Gastroesophageal sphincter (tissue), 4 donors: Measurements from ENCODE around the gene STK32B. TPM values are rescaled to one million over a fixed set of nuclear protein-coding genes. Genes with fewer than 3 reads are reported as not detected.

ENCODE experiments used
- ATAC-seq: fragments of 150-250 bp; one replicate; pipeline ENCODE4 v1.9.1; 2016; ENCODE audit warnings: mild to moderate bottlenecking, moderate library complexity
- H3K27ac ChIP-seq, 4 donors: fragments of 200-600 bp; sonication (generic) in 3 of 4; 1 replicate in 3 of 4; 2 replicates in 1 of 4; pipeline ENCODE4 v1.5.1; 2016 to 2019
- H3K27me3 ChIP-seq: fragments of 200-600 bp; sonication (generic); one replicate; pipeline ENCODE4 v1.5.1; 2019
- H3K36me3 ChIP-seq, 2 donors: fragments of 200-600 bp; sonication (generic); one replicate each; pipeline ENCODE4 v1.5.1; 2019; ENCODE audit warnings: control low read depth in 1 of 2
- H3K4me1 ChIP-seq, 3 donors: fragments of 200-600 bp; sonication (generic); 1 replicate in 2 of 3; 2 replicates in 1 of 3; pipeline ENCODE4 v1.5.1; 2016 to 2019; ENCODE audit warnings: control low read depth in 2 of 3
- H3K4me3 ChIP-seq, 2 donors: fragments of 200-600 bp; sonication (generic); one replicate each; pipeline ENCODE4 v1.5.1; 2019; ENCODE audit warnings: mild to moderate bottlenecking in 1 of 2, moderate library complexity in 1 of 2
- H3K9me3 ChIP-seq, 3 donors: fragments of 200-600 bp; sonication (generic); one replicate each; pipeline ENCODE4 v1.5.1; 2017 to 2019; ENCODE audit warnings: control low read depth in 2 of 3
- EP300 ChIP-seq: sonication (generic); formaldehyde crosslinking; IDR thresholded peaks from one replicate; pipeline ENCODE4 v1.6.1; 2017; ENCODE audit warnings: antibody characterized with exemption, mild to moderate bottlenecking
- POLR2A ChIP-seq, 2 donors: fragments of 450-650 bp; IDR thresholded peaks; one replicate each; pipeline ENCODE4 v1.6.1; 2017; ENCODE audit warnings: antibody characterized with exemption in 2 of 2, mild to moderate bottlenecking in 2 of 2, moderate library complexity in 1 of 2
- POLR2AphosphoS5 ChIP-seq: sonication (generic); formaldehyde crosslinking; IDR thresholded peaks from one replicate; pipeline ENCODE4 v1.6.1; 2017; ENCODE audit warnings: antibody characterized with exemption
- WGBS, 2 donors: methylation state at CpG; one replicate each; pipeline ENCODE4 v1.1.5; 2018; ENCODE audit warnings: low coverage in 1 of 2; 5-methylcytosine and 5-hydroxymethylcytosine counted together
- total RNA-seq, 4 donors: library from RNA; depleted of rRNA; stranded (reverse); fragments of >200 nt; gene quantifications; one replicate each; pipeline ENCODE4 v1.1.0, GENCODE V29; 2016
- TF ChIP-seq, protein P1 (sequence below), 4 experiments: fragments of 200-600 bp in 2 of 4; fragments of 450-650 bp in 2 of 4; sonication (generic) in 1 of 4; IDR thresholded peaks; one replicate each; pipeline ENCODE4 v1.5.1; 2017 to 2019; ENCODE audit warnings: antibody characterized with exemption in 4 of 4, mild to moderate bottlenecking in 2 of 4, moderate library complexity in 2 of 4

Gene STK32B
- total RNA-seq, 4 donors from 2014 or later: 1.9 to 5.3 (median 2.4) TPM

DNA sequence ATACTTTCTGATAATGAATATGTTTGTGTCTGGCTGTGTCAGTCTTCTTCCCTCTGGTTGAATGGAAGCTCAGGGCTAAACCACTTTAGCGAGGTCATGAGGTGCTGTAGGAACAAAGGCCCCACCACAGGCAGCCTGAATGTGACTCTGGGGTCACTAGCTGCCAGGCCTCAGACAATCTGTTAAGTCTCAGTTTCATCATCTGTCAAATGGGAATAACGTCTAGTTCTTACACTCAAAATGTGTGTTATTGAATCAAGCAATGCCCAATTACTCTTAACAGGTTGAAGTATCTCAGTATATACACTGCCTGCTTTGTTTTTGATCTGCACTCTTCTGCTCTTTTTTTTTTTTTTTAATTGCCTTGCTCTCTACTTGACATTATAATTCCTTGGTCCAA lies 148.6 kb downstream of the STK32B start:
- H3K9me3 ChIP-seq: no peaks in the 10 kb centered on the region
- no peaks in the 10 kb centered on the region for H3K36me3 ChIP-seq
- no peak overlapping the region for H3K4me3 ChIP-seq
- 29 to 58% methylated on average over 1 to 2 of the region's 2 CpGs for WGBS, 2 donors
- TF ChIP-seq POLR2A (IDR thresholded peaks at IDR 0.05): no peak
- TF ChIP-seq, protein P1, sequence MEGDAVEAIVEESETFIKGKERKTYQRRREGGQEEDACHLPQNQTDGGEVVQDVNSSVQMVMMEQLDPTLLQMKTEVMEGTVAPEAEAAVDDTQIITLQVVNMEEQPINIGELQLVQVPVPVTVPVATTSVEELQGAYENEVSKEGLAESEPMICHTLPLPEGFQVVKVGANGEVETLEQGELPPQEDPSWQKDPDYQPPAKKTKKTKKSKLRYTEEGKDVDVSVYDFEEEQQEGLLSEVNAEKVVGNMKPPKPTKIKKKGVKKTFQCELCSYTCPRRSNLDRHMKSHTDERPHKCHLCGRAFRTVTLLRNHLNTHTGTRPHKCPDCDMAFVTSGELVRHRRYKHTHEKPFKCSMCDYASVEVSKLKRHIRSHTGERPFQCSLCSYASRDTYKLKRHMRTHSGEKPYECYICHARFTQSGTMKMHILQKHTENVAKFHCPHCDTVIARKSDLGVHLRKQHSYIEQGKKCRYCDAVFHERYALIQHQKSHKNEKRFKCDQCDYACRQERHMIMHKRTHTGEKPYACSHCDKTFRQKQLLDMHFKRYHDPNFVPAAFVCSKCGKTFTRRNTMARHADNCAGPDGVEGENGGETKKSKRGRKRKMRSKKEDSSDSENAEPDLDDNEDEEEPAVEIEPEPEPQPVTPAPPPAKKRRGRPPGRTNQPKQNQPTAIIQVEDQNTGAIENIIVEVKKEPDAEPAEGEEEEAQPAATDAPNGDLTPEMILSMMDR (IDR thresholded peaks at IDR 0.05): no peak
- TF ChIP-seq POLR2AphosphoS5: no peak
- TF ChIP-seq EP300: no peak
- H3K27ac ChIP-seq: no peak overlapping the region
- no peaks in the 10 kb centered on the region for H3K4me1 ChIP-seq
- ATAC-seq: no peak
- no peaks in the 10 kb centered on the region for H3K27me3 ChIP-seq

DNA sequence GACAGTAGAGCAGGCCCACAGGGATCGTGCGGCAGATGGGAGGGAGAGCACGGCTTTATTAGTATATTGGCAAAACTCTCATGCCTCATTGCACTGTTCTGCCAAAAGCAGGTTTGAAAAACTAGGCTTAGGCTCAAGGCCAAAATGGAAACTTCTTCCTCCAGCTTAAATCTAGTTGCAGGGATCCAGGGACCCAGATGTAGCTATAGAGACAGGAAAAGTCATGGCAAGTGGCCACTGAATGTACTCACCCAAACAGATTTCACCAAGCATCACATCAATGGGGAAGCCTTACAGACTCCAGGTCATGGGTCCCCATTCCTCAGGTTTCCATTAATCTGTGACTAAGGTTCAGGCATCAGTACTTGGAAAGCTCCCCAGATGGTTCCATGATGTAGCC lies 149.2 kb downstream of the STK32B start:
- no peak for ATAC-seq
- no peak overlapping the region for H3K4me3 ChIP-seq
- 32 to 34% methylated on average over 3 of the region's 3 CpGs for WGBS, 2 donors
- H3K27me3 ChIP-seq: no peaks in the 10 kb centered on the region
- H3K36me3 ChIP-seq: no peaks in the 10 kb centered on the region
- no peaks in the 10 kb centered on the region for H3K4me1 ChIP-seq
- no peak for TF ChIP-seq POLR2A (IDR thresholded peaks at IDR 0.05)
- TF ChIP-seq POLR2AphosphoS5: no peak
- TF ChIP-seq, protein P1 (IDR thresholded peaks at IDR 0.05): no peak
- no peak for TF ChIP-seq EP300
- no peaks in the 10 kb centered on the region for H3K9me3 ChIP-seq
- no peak overlapping the region for H3K27ac ChIP-seq

DNA sequence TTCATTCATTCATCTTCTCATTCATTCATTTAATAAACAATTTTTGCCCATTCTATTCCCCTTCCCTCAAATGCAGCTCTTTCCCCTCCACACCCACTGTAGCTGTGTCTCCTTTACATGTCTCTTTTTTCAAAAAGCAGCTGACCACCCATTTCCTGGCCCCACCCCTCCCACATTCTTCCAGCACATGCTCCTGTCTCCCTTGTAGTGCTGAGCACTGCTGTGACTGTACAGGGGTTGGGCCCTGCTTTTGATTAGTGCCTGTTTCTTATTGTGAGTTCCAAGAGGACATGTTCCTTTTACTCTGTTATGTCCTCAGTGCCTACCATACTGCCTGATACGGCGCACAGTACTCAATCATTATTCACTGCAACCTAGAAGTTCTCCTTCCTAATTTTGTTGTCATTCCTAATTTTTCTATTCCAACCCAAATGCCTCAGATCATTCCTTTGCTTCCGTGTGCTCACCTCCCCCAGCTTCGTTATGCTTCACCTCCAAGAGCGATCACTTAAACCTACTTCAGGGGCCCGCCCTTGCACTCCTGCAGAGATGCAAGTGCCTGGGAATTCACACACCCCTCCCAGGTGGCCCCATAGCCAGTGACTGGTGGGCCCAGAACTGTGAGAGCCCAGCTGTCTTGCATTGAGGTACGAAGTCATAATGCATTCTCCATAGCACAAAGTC lies 152.2 kb downstream of the STK32B start:
- Histone ChIP-seq H3K4me1 (no peaks in the 10 kb centered on the region), H3K36me3 (no peaks in the 10 kb centered on the region), H3K4me3 (no peak overlapping the region), H3K27me3 (no peaks in the 10 kb centered on the region), H3K27ac (no peak overlapping the region), H3K9me3 (peaks cover 0 to 5% (median 0%) of the 10 kb centered on the region in 3 donors)
- no peak for ATAC-seq
- TF ChIP-seq, protein P1 (IDR thresholded peaks at IDR 0.05): no peak
- TF ChIP-seq EP300: no peak
- no peak for TF ChIP-seq POLR2AphosphoS5
- TF ChIP-seq POLR2A (IDR thresholded peaks at IDR 0.05): no peak
- 60 to 83% methylated on average over 2 to 7 of the region's 7 CpGs for WGBS, 2 donors

GRCh38 chr4:5203993-5204310 lies 152.7 kb downstream of the STK32B start:
- Histone ChIP-seq H3K4me1 (no peaks in the 10 kb centered on the region), H3K4me3 (no peak overlapping the region), H3K27ac (no peak overlapping the region), H3K9me3 (peaks cover 0 to 5% (median 0%) of the 10 kb centered on the region in 3 donors), H3K27me3 (no peaks in the 10 kb centered on the region), H3K36me3 (no peaks in the 10 kb centered on the region)
- 27% methylated on average over 3 of the region's 3 CpGs; no CpG with 5 or more reads in 1 of the 2 donors for WGBS, 2 donors
- no peak for ATAC-seq
- TF ChIP-seq POLR2A (IDR thresholded peaks at IDR 0.05) (no peak), EP300 (no peak), POLR2AphosphoS5 (no peak)
- TF ChIP-seq, protein P1 (IDR thresholded peaks at IDR 0.05): no peak

DNA sequence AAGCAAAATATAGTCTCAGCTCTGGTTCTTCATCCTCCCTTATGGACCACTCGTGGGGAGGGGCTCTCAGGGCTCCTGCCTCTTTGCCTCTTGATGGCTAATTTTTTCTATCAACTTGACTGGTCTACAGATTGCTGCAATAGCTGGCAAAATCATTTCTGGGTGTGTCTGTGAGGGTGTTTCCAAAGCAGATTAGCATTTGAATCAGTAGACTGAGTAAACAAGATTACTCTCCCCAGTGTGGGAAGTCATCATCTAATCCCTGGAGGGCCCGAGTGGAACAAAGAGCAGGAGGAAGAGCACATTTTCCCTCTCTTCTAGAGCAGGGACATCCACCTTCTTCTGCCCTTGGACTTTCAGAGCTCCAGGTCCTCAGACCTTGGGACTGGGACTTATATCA lies 153.5 kb downstream of the STK32B start:
- Histone ChIP-seq H3K9me3 (peaks cover 0 to 5% (median 0%) of the 10 kb centered on the region in 3 donors), H3K27me3 (no peaks in the 10 kb centered on the region), H3K27ac (peak overlapping the region in 2 of 4 donors; percentile 24 to 47), H3K4me1 (no peaks in the 10 kb centered on the region), H3K36me3 (no peaks in the 10 kb centered on the region), H3K4me3 (no peak overlapping the region)
- WGBS, 2 donors: 60 to 86% methylated on average over 1 of the region's 2 CpGs
- TF ChIP-seq POLR2AphosphoS5 (no peak), POLR2A (IDR thresholded peaks at IDR 0.05) (no peak), EP300 (no peak)
- TF ChIP-seq, protein P1 (IDR thresholded peaks at IDR 0.05): no peak
- peak; percentile 63 for ATAC-seq
